Measurements from ENCODE around the gene PDXK. TPM values are rescaled to one million over a fixed set of nuclear protein-coding genes. Genes with fewer than 3 reads are reported as not detected.

PDXK gene
- total and polyA plus RNA-seq, 2 donors (not counting 3 experiments of a cell fraction or from before 2014, with no cell fraction given): 44.2 to 59.1 TPM

- Histone ChIP-seq H3K9ac (replicated peaks; ENCODE audit: extremely low read depth, insufficient read depth, low read length) (no peak overlapping the region), H2AFZ (ENCODE audit: low read depth, low read length) (no peak overlapping the region), H3K9me1 (replicated peaks; ENCODE audit: control insufficient read depth, extremely low read depth, insufficient read depth, low read length) (no peaks in the 10 kb centered on the region), H4K20me1 (replicated peaks; ENCODE audit: control insufficient read depth, extremely low read depth, insufficient read depth, low read length) (no peaks in the 10 kb centered on the region), H3K79me2 (ENCODE audit: control insufficient read depth, insufficient read depth, low read length) (peaks cover 30% of the 10 kb centered on the region), H3K4me2 (ENCODE audit: insufficient read depth, low read length) (no peak overlapping the region), H3K36me3 (ENCODE audit: control insufficient read depth in 2 of 2, extremely low read depth in 1 of 2, insufficient read depth in 2 of 2, low read length in 2 of 2) (no peaks in the 10 kb centered on the region), H3K27ac (ENCODE audit: insufficient read depth, low read depth, low read length) (no peak overlapping the region), H3K4me1 (ENCODE audit: control insufficient read depth, extremely low read depth, insufficient read depth, low read length) (peaks cover 22% of the 10 kb centered on the region), H3K9me3 (replicated peaks; ENCODE audit: control insufficient read depth, insufficient read depth, low read length) (no peaks in the 10 kb centered on the region), H3K27me3 (ENCODE audit: control insufficient read depth in 2 of 2, insufficient read depth in 2 of 2, low read length in 2 of 2) (no peaks in the 10 kb centered on the region), H3K4me3 (replicated peaks in 1 of 3; ENCODE audit: insufficient read depth in 1 of 3, low read depth in 1 of 3, low read length in 3 of 3) (no peak overlapping the region)
- dilution Hi-C loops (cut with MboI; ENCODE audit: extremely low pct_ligation_motif_present, low sequenced_read_pairs) (no loop called here), intact Hi-C loops (cut with micrococcal nuclease) (no loop called here)
- ChIA-PET CTCF (no interaction called here), POLR2A (no interaction called here)
- DNase-seq (ENCODE audit: low read depth, low spot score) (no peak), FAIRE-seq (no peak)
- no peak for TF ChIP-seq POLR2AphosphoS5 (IDR thresholded peaks at IDR 0.05; ENCODE audit: insufficient read depth, low read depth, low read length)
- no peak for TF ChIP-seq CTCF (IDR thresholded peaks at IDR 0.05; ENCODE audit: extremely low read depth in 1 of 2, insufficient read depth in 1 of 2, low read depth in 1 of 2, low read length in 2 of 2)
- TF ChIP-seq FOS (IDR thresholded peaks at IDR 0.05; ENCODE audit: borderline replicate concordance, insufficient read depth, low read length): no peak
- no peak for TF ChIP-seq EZH2 (IDR thresholded peaks at IDR 0.05; ENCODE audit: borderline replicate concordance, low read depth, low read length, severe bottlenecking)
- no peak for TF ChIP-seq JUN (IDR thresholded peaks at IDR 0.05; ENCODE audit: borderline replicate concordance, insufficient read depth, insufficient read length, low read depth)
- no peak for TF ChIP-seq POLR2A (IDR thresholded peaks at IDR 0.05; ENCODE audit: low read depth, low read length)
- TF ChIP-seq MAX (IDR thresholded peaks at IDR 0.05; ENCODE audit: insufficient read depth, insufficient read length): no peak
- no peak for TF ChIP-seq GATA2 (IDR thresholded peaks at IDR 0.05; ENCODE audit: insufficient read depth, insufficient read length, low read depth, low read length)
- TF ChIP-seq MYC (IDR thresholded peaks at IDR 0.05; ENCODE audit: low read depth, low read length): no peak
- no TSS peak for BruUV-seq (replicated peaks)
Observed at GRCh38 chr21:43721206-43721605, 2.3 kb downstream of the PDXK start.

Data from endothelial cell of umbilical vein (primary cell).